Esophagus muscularis mucosa (tissue), 3 donors: ENCODE results near the gene GDPD2.

Experiments used
- CTCF ChIP-seq, 3 experiments: fragments of 200-600 bp in 2 of 3; fragments of 450-650 bp in 1 of 3; sonication (generic) in 2 of 3; IDR thresholded peaks; one replicate each; pipeline ENCODE4 v1.5.1; 2017 to 2019; ENCODE audit warnings: antibody characterized with exemption in 3 of 3, mild to moderate bottlenecking in 2 of 3, moderate library complexity in 1 of 3
- POLR2AphosphoS5 ChIP-seq, 2 donors: sonication (generic); formaldehyde crosslinking; IDR thresholded peaks; one replicate each; pipeline ENCODE4 v1.6.1; 2017; ENCODE audit warnings: antibody characterized with exemption in 2 of 2

- TF ChIP-seq POLR2AphosphoS5 (IDR thresholded peaks at IDR 0.05) (no peak), CTCF (IDR thresholded peaks at IDR 0.05) (no peak)
These were observed 15.0 kb downstream of the GDPD2 start for GRCh38 chrX:70437921-70438665.
